Natural killer cell treated with Interleukin-12 subunit alpha and Interleukin-12 subunit beta and Interleukin-15 and Interleukin-18, amount 100 ng/mL, for 72 hours (primary cell): ENCODE results near the gene TSPAN9. TPM values are rescaled to one million over a fixed set of nuclear protein-coding genes. Genes with fewer than 3 reads are reported as not detected.

Experiments used
- ATAC-seq, 2 donors: fragments of 150-1000 bp; cut with Tn5 transposase in 1 of 2; sonication (Bioruptor Pico), chemical (Tn5 transposase) in 1 of 2; 2 replicates each; pipeline ENCODE4 v1.10.0; 2021
- DNase-seq: peaks from one replicate; pipeline ENCODE4 v3.0.0; 2022; ENCODE audit warnings: low spot score
- H3K27ac Mint-ChIP-seq, 2 donors: 1 replicate in 1 of 2; 2 replicates in 1 of 2; pipeline ENCODE4 v1.8.0; 2022; ENCODE audit warnings: mixed read lengths in 2 of 2, mild to moderate bottlenecking in 1 of 2, moderate library complexity in 1 of 2
- H3K27me3 Mint-ChIP-seq, 2 donors: 1 replicate in 1 of 2; 2 replicates in 1 of 2; pipeline ENCODE4 v1.8.0; 2022; ENCODE audit warnings: mixed read lengths in 2 of 2
- H3K36me3 Mint-ChIP-seq: one replicate; pipeline ENCODE4 v1.8.0; 2022; ENCODE audit warnings: mixed read lengths
- H3K4me1 Mint-ChIP-seq, 2 donors: 1 replicate in 1 of 2; 2 replicates in 1 of 2; pipeline ENCODE4 v1.8.0; 2022; ENCODE audit warnings: low read depth in 2 of 2, mixed read lengths in 2 of 2, mild to moderate bottlenecking in 1 of 2
- H3K4me3 Mint-ChIP-seq: one replicate; pipeline ENCODE4 v1.8.0; 2022; ENCODE audit warnings: mixed read lengths
- H3K9me3 Mint-ChIP-seq: 2 replicates; pipeline ENCODE4 v1.8.0; 2022; ENCODE audit warnings: mixed read lengths
- total RNA-seq, 2 donors: library from RNA; stranded (reverse); gene quantifications; one replicate each; pipeline ENCODE4 v1.2.3, GENCODE V29; 2022

Gene TSPAN9
- total RNA-seq, 2 donors from 2014 or later: 0.10 TPM; not detected in 1

GRCh38 chr12:3263282-3263681 is 186.1 kb downstream of the TSPAN9 start:
- no peaks in the 10 kb centered on the region for H3K4me1 Mint-ChIP-seq
- DNase-seq (no peak), ATAC-seq (no peak)
- H3K27me3 Mint-ChIP-seq: peaks cover 9 to 13% of the 10 kb centered on the region in 2 donors
- no peak overlapping the region for H3K27ac Mint-ChIP-seq
- no peaks in the 10 kb centered on the region for H3K36me3 Mint-ChIP-seq
- no peaks in the 10 kb centered on the region for H3K9me3 Mint-ChIP-seq
- no peak overlapping the region for H3K4me3 Mint-ChIP-seq

- DNase-seq (no peak), ATAC-seq (no peak)
- Mint-ChIP-seq H3K27ac (no peak overlapping the region), H3K36me3 (no peaks in the 10 kb centered on the region), H3K4me3 (no peak overlapping the region), H3K9me3 (no peaks in the 10 kb centered on the region), H3K4me1 (no peaks in the 10 kb centered on the region), H3K27me3 (peaks cover 9 to 10% of the 10 kb centered on the region in 2 donors)
These were observed 187.1 kb downstream of the TSPAN9 start for GRCh38 chr12:3263939-3264922.

- no peaks in the 10 kb centered on the region for H3K9me3 Mint-ChIP-seq
- no peak overlapping the region for H3K4me3 Mint-ChIP-seq
- ATAC-seq: no peak
- H3K4me1 Mint-ChIP-seq: no peaks in the 10 kb centered on the region
- H3K36me3 Mint-ChIP-seq: no peaks in the 10 kb centered on the region
- no peak overlapping the region for H3K27ac Mint-ChIP-seq
- DNase-seq: no peak
- H3K27me3 Mint-ChIP-seq: no peaks in the 10 kb centered on the region
These were observed 188.2 kb downstream of the TSPAN9 start for GRCh38 chr12:3265406-3265805.

- ATAC-seq (no peak), DNase-seq (no peak)
- H3K27me3 Mint-ChIP-seq: no peaks in the 10 kb centered on the region
- H3K4me3 Mint-ChIP-seq: no peak overlapping the region
- H3K4me1 Mint-ChIP-seq: no peaks in the 10 kb centered on the region
- no peak overlapping the region for H3K27ac Mint-ChIP-seq
- H3K9me3 Mint-ChIP-seq: no peaks in the 10 kb centered on the region
- no peaks in the 10 kb centered on the region for H3K36me3 Mint-ChIP-seq
These were observed 189.5 kb downstream of the TSPAN9 start for GRCh38 chr12:3266638-3267037.

- Mint-ChIP-seq H3K36me3 (no peaks in the 10 kb centered on the region), H3K4me3 (no peak overlapping the region), H3K27ac (no peak overlapping the region), H3K9me3 (no peaks in the 10 kb centered on the region), H3K27me3 (peaks cover 0 to 3% of the 10 kb centered on the region in 2 donors), H3K4me1 (no peaks in the 10 kb centered on the region)
- ATAC-seq (no peak), DNase-seq (no peak)
These were observed 190.5 kb downstream of the TSPAN9 start for GRCh38 chr12:3267690-3268089.

GRCh38 chr12:3269594-3269993 is 192.4 kb downstream of the TSPAN9 start:
- Mint-ChIP-seq H3K36me3 (no peaks in the 10 kb centered on the region), H3K9me3 (no peaks in the 10 kb centered on the region), H3K4me1 (no peaks in the 10 kb centered on the region), H3K4me3 (no peak overlapping the region), H3K27ac (no peak overlapping the region), H3K27me3 (peaks cover 0 to 3% of the 10 kb centered on the region in 2 donors)
- ATAC-seq: no peak
- DNase-seq: no peak

- no peaks in the 10 kb centered on the region for H3K9me3 Mint-ChIP-seq
These were observed 194.0 kb downstream of the TSPAN9 start for GRCh38 chr12:3271146-3271545.

GRCh38 chr12:3271639-3272038 is 194.5 kb downstream of the TSPAN9 start:
- no peak overlapping the region for H3K4me3 Mint-ChIP-seq
- no peaks in the 10 kb centered on the region for H3K36me3 Mint-ChIP-seq
- H3K27ac Mint-ChIP-seq: no peak overlapping the region
- no peaks in the 10 kb centered on the region for H3K9me3 Mint-ChIP-seq
- H3K27me3 Mint-ChIP-seq: peaks cover 7 to 8% of the 10 kb centered on the region in 2 donors
- DNase-seq: no peak
- H3K4me1 Mint-ChIP-seq: no peaks in the 10 kb centered on the region
- no peak for ATAC-seq

More at GRCh38 chr12:3271146-3271545, 194.0 kb downstream of the TSPAN9 start:
- H3K4me3 Mint-ChIP-seq: no peak overlapping the region
- no peak for DNase-seq
- peaks cover 2 to 5% of the 10 kb centered on the region in 2 donors for H3K27me3 Mint-ChIP-seq
- no peak for ATAC-seq
- no peaks in the 10 kb centered on the region for H3K4me1 Mint-ChIP-seq
- no peaks in the 10 kb centered on the region for H3K36me3 Mint-ChIP-seq
- H3K27ac Mint-ChIP-seq: no peak overlapping the region

GRCh38 chr12:3272958-3273357 is 195.8 kb downstream of the TSPAN9 start:
- no peak for ATAC-seq
- H3K27me3 Mint-ChIP-seq: peaks cover 9 to 10% of the 10 kb centered on the region in 2 donors

GRCh38 chr12:3273409-3273853 is 196.3 kb downstream of the TSPAN9 start:
- peaks cover 9 to 11% of the 10 kb centered on the region in 2 donors for H3K27me3 Mint-ChIP-seq

More at GRCh38 chr12:3272958-3273357, 195.8 kb downstream of the TSPAN9 start:
- H3K4me1 Mint-ChIP-seq: no peaks in the 10 kb centered on the region
- no peak overlapping the region for H3K4me3 Mint-ChIP-seq
- no peak overlapping the region for H3K27ac Mint-ChIP-seq
- H3K36me3 Mint-ChIP-seq: no peaks in the 10 kb centered on the region
- DNase-seq: no peak
- H3K9me3 Mint-ChIP-seq: no peaks in the 10 kb centered on the region

GRCh38 chr12:3274664-3275063 is 197.5 kb downstream of the TSPAN9 start:
- ATAC-seq (no peak), DNase-seq (no peak)
- H3K27ac Mint-ChIP-seq: no peak overlapping the region
- no peak overlapping the region for H3K4me3 Mint-ChIP-seq
- H3K27me3 Mint-ChIP-seq: peaks cover 17 to 18% of the 10 kb centered on the region in 2 donors
- H3K9me3 Mint-ChIP-seq: no peaks in the 10 kb centered on the region
- no peaks in the 10 kb centered on the region for H3K36me3 Mint-ChIP-seq
- no peaks in the 10 kb centered on the region for H3K4me1 Mint-ChIP-seq

More at GRCh38 chr12:3273409-3273853, 196.3 kb downstream of the TSPAN9 start:
- no peak overlapping the region for H3K4me3 Mint-ChIP-seq
- H3K27ac Mint-ChIP-seq: no peak overlapping the region
- H3K36me3 Mint-ChIP-seq: no peaks in the 10 kb centered on the region
- DNase-seq: no peak
- no peaks in the 10 kb centered on the region for H3K4me1 Mint-ChIP-seq
- ATAC-seq: no peak
- no peaks in the 10 kb centered on the region for H3K9me3 Mint-ChIP-seq

GRCh38 chr12:3275171-3276041 is 198.2 kb downstream of the TSPAN9 start:
- DNase-seq (no peak), ATAC-seq (peak; percentile 52 to 67)
- H3K36me3 Mint-ChIP-seq: no peaks in the 10 kb centered on the region
- no peaks in the 10 kb centered on the region for H3K4me1 Mint-ChIP-seq
- H3K27ac Mint-ChIP-seq: no peak overlapping the region
- no peaks in the 10 kb centered on the region for H3K9me3 Mint-ChIP-seq
- no peak overlapping the region for H3K4me3 Mint-ChIP-seq
- H3K27me3 Mint-ChIP-seq: peaks cover 17 to 18% of the 10 kb centered on the region in 2 donors

GRCh38 chr12:3276226-3276625 is 199.0 kb downstream of the TSPAN9 start:
- peaks cover 17 to 18% of the 10 kb centered on the region in 2 donors for H3K27me3 Mint-ChIP-seq
- H3K4me3 Mint-ChIP-seq: no peak overlapping the region
- H3K4me1 Mint-ChIP-seq: no peaks in the 10 kb centered on the region
- ATAC-seq (no peak), DNase-seq (no peak)
- no peaks in the 10 kb centered on the region for H3K36me3 Mint-ChIP-seq
- no peaks in the 10 kb centered on the region for H3K9me3 Mint-ChIP-seq
- H3K27ac Mint-ChIP-seq: no peak overlapping the region
